ENCODE results near the gene NOS3. TPM values are rescaled to one million over a fixed set of nuclear protein-coding genes. Genes with fewer than 3 reads are reported as not detected.
A peak's percentile ranks its signal among the peaks of the same experiment; 100 is the strongest.

NOS3 gene
- total and polyA plus RNA-seq, 2 of the 13 experiments (the other 11 are each of a cell fraction or from before 2014, with no cell fraction given): 3.7 to 7.5 TPM

- TF ChIP-seq, protein P1, sequence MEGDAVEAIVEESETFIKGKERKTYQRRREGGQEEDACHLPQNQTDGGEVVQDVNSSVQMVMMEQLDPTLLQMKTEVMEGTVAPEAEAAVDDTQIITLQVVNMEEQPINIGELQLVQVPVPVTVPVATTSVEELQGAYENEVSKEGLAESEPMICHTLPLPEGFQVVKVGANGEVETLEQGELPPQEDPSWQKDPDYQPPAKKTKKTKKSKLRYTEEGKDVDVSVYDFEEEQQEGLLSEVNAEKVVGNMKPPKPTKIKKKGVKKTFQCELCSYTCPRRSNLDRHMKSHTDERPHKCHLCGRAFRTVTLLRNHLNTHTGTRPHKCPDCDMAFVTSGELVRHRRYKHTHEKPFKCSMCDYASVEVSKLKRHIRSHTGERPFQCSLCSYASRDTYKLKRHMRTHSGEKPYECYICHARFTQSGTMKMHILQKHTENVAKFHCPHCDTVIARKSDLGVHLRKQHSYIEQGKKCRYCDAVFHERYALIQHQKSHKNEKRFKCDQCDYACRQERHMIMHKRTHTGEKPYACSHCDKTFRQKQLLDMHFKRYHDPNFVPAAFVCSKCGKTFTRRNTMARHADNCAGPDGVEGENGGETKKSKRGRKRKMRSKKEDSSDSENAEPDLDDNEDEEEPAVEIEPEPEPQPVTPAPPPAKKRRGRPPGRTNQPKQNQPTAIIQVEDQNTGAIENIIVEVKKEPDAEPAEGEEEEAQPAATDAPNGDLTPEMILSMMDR (CRISPR knock-in tag; IDR thresholded peaks at IDR 0.05): peak; percentile 62
- TF ChIP-seq GATAD2A (CRISPR knock-in tag; IDR thresholded peaks at IDR 0.05) (no peak), CEBPG (CRISPR knock-in tag; IDR thresholded peaks at IDR 0.05) (no peak)
These were observed 16.1 kb upstream of the NOS3 start (continued) for GRCh38 chr7:150974468-150975391.

DNA sequence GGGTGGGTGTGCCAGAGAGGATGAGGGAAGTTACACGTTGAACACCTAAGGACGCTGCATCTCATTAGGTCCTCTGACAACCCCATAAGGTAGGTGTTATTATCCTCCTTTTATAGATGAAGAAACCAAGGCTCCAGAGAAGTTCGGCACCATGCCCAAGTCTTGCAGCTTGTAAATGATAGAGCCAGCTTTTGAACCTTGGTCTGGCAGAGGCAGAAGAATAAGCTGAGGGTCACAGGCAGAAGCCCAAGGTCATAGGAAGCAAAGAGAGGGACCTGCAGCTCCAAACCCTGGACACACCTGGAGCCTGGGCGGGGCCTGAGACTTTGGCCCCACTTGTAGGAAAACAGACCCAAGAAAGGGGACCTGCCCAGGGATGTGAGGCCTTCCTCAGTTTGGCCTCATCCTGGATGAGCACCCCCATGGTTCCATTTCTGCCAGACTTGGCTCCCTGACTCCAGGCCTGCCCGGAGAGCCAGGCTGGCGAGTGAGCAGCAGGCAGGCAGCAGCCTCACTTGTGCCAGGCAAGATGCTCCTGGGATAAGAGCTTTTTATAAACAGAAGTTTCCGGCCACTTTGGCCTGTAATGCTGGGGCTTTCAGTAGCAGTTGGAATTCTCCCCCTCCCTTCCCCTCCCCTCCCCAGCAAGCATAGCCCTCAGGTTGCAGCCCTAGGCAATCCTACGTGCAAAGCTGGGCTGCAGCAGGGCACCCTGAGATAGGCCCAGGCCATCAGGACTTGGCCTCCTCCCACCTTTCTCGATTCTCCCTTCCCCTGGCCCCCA is 15.1 kb upstream of the NOS3 start:
- intact Hi-C loops (cut with micrococcal nuclease; ENCODE audit: unreplicated experiment): no loop called here
- FAIRE-seq (no peak), ATAC-seq (no peak), DNase-seq (ENCODE audit: low spot score) (no peak)
- Histone ChIP-seq H2AFZ (ENCODE audit: low read length) (no peak overlapping the region), H3K36me3 (replicated peaks in 1 of 2; ENCODE audit: control insufficient read depth in 1 of 2, insufficient read depth in 2 of 2, low read length in 2 of 2) (no peaks in the 10 kb centered on the region), H3K27ac (ENCODE audit: extremely low read length, insufficient read depth, low read length) (no peak overlapping the region), H3K4me3 (replicated peaks in 1 of 3; ENCODE audit: insufficient read depth in 1 of 3, low read depth in 2 of 3, low read length in 3 of 3) (peak overlapping the region in 1 of 3 experiments; percentile 59; a peak in 3 of 6 replicates), H3K4me1 (ENCODE audit: insufficient read depth, low read length) (peaks cover 37% of the 10 kb centered on the region), H4K20me1 (ENCODE audit: insufficient read depth, low read length) (peaks cover 5% of the 10 kb centered on the region; the same call in 1 of the 2 replicates), H3K27me3 (ENCODE audit: control insufficient read depth in 1 of 2, insufficient read depth in 2 of 2, low read length in 2 of 2) (peaks cover 18 to 74% of the 10 kb centered on the region in 2 experiments), H3K4me2 (ENCODE audit: low read depth, low read length) (peak overlapping the region; percentile 69; the same call in 1 of the 2 replicates), H3K9me3 (ENCODE audit: low read length) (no peaks in the 10 kb centered on the region), H3K9ac (ENCODE audit: insufficient read depth, low read depth, low read length) (no peak overlapping the region), H3K79me2 (ENCODE audit: insufficient read depth, low read length) (no peaks in the 10 kb centered on the region)
- WGBS (ENCODE audit: low lambda C conversion rate): 44% methylated on average over 9 of the region's 9 CpGs
- CTCF ChIA-PET (ENCODE audit: low intra/inter-chr PET ratio, low total read pairs): no interaction called here
- POLR2A ChIA-PET: no interaction called here
- in situ Hi-C loops (cut with HindIII; ENCODE audit: extremely low pct_ligation_motif_present, low pct_unique_long_range_greater_than_20kb): no loop called here
- BruUV-seq (replicated peaks): no TSS peak
- no peak for TF ChIP-seq ZNF230 (CRISPR knock-in tag; IDR thresholded peaks at IDR 0.05)
- no peak for TF ChIP-seq GZF1 (CRISPR knock-in tag; IDR thresholded peaks at IDR 0.05)
- no peak for TF ChIP-seq SMAD9 (CRISPR knock-in tag; IDR thresholded peaks at IDR 0.05)
- TF ChIP-seq ZNF383 (CRISPR knock-in tag; IDR thresholded peaks at IDR 0.05; ENCODE audit: borderline replicate concordance): no peak
- TF ChIP-seq GTF2F1 (IDR thresholded peaks at IDR 0.05; ENCODE audit: low read length): no peak
- TF ChIP-seq ZMYM4 (CRISPR knock-in tag; IDR thresholded peaks at IDR 0.05): no peak
- TF ChIP-seq ZNF775 (CRISPR knock-in tag; IDR thresholded peaks at IDR 0.05; ENCODE audit: borderline replicate concordance): no peak
- no peak for TF ChIP-seq TFDP2 (CRISPR knock-in tag; IDR thresholded peaks at IDR 0.05)
- TF ChIP-seq, protein P2, sequence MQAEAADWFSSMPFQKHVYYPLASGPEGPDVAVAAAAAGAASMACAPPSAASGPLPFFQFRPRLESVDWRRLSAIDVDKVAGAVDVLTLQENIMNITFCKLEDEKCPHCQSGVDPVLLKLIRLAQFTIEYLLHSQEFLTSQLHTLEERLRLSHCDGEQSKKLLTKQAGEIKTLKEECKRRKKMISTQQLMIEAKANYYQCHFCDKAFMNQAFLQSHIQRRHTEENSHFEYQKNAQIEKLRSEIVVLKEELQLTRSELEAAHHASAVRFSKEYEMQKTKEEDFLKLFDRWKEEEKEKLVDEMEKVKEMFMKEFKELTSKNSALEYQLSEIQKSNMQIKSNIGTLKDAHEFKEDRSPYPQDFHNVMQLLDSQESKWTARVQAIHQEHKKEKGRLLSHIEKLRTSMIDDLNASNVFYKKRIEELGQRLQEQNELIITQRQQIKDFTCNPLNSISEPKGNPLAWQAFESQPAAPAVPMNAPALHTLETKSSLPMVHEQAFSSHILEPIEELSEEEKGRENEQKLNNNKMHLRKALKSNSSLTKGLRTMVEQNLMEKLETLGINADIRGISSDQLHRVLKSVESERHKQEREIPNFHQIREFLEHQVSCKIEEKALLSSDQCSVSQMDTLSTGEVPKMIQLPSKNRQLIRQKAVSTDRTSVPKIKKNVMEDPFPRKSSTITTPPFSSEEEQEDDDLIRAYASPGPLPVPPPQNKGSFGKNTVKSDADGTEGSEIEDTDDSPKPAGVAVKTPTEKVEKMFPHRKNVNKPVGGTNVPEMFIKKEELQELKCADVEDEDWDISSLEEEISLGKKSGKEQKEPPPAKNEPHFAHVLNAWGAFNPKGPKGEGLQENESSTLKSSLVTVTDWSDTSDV (CRISPR knock-in tag; IDR thresholded peaks at IDR 0.05): no peak
- no peak for TF ChIP-seq ZNF468 (CRISPR knock-in tag; IDR thresholded peaks at IDR 0.05)
- TF ChIP-seq BRCA1 (CRISPR knock-in tag; IDR thresholded peaks at IDR 0.05): no peak
- no peak for TF ChIP-seq REXO4 (CRISPR knock-in tag; IDR thresholded peaks at IDR 0.05; ENCODE audit: borderline replicate concordance)
- no peak for TF ChIP-seq ZNF460 (CRISPR knock-in tag; IDR thresholded peaks at IDR 0.05; ENCODE audit: borderline replicate concordance)
- TF ChIP-seq ZNF263 (CRISPR knock-in tag; IDR thresholded peaks at IDR 0.05): no peak
